Calu3 (cell line): Measurements from ENCODE around the gene KRT6A. TPM values are rescaled to one million over a fixed set of nuclear protein-coding genes. Genes with fewer than 3 reads are reported as not detected.

Experiments used
- BruUV-seq: library from RNA; stranded (reverse); fragments of 400-500 nt; replicated peaks from 2 replicates; lab custom pipeline; 2021; lab: Mats Ljungman, UMichigan
- CTCF ChIA-PET: fragments of 300-600 bp; sonication (Branson Sonifier 250); formaldehyde crosslinking; loops from one replicate; lab custom pipeline; 2022; ENCODE audit warnings: antibody characterized with exemption; lab: Charles Lee
- DNase-seq: peaks from one replicate; pipeline ENCODE4 v3.0.0; 2022
- H3K27ac Mint-ChIP-seq: one replicate; pipeline ENCODE4 v1.8.0; 2022; ENCODE audit warnings: mixed read lengths; ENCODE audit not compliant: unreplicated experiment
- H3K27me3 Mint-ChIP-seq: one replicate; pipeline ENCODE4 v1.8.0; 2022; ENCODE audit warnings: mixed read lengths; ENCODE audit not compliant: unreplicated experiment
- H3K36me3 Mint-ChIP-seq: one replicate; pipeline ENCODE4 v1.8.0; 2022; ENCODE audit warnings: mild to moderate bottlenecking, moderate library complexity, mixed read lengths; ENCODE audit not compliant: insufficient read depth, unreplicated experiment
- H3K4me1 Mint-ChIP-seq: one replicate; pipeline ENCODE4 v1.8.0; 2022; ENCODE audit warnings: mild to moderate bottlenecking, low read depth, mixed read lengths; ENCODE audit not compliant: unreplicated experiment
- H3K4me3 Mint-ChIP-seq: one replicate; pipeline ENCODE4 v1.8.0; 2022; ENCODE audit warnings: mild to moderate bottlenecking, low read depth, moderate library complexity, mixed read lengths; ENCODE audit not compliant: unreplicated experiment
- H3K9me3 Mint-ChIP-seq: one replicate; pipeline ENCODE4 v1.8.0; 2022; ENCODE audit warnings: low read depth, mixed read lengths; ENCODE audit not compliant: unreplicated experiment
- intact Hi-C: fragments of 100-400 bp; cut with micrococcal nuclease; formaldehyde crosslinking; loops from one replicate; pipeline ENCODE4 v1.10.0; 2022; ENCODE audit not compliant: unreplicated experiment
- total RNA-seq: library from RNA; stranded (reverse); gene quantifications from 2 replicates; pipeline ENCODE4 v1.2.3, GENCODE V29; 2022
- TF ChIP-seq, protein P1 (sequence below): fragments of 200-600 bp; IDR thresholded peaks from one replicate; pipeline ENCODE4 v1.8.0; 2022; ENCODE audit warnings: antibody characterized with exemption; ENCODE audit not compliant: unreplicated experiment

Gene KRT6A
- total RNA-seq, 1 experiment from 2014 or later: 0.24 TPM

DNA sequence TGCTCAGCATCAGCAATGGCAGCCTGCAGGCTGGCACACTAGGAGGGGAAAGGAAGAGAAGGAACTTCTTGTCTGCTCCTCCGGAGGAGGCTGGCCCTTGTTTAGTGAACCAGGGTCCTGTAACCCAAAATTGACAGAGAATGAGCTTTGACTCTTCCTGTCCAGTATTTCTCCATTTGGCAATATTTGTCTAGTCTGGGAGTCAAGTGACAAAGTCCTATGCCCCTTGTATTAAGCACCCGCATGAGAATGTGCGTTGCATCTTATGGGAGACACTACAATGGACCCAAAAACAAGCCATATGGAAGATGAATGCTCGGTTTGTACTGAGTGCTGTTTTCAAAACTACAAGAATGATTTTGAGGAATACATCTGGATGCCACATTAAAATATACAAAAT is 23.2 kb downstream of the KRT6A start:
- Mint-ChIP-seq H3K27me3 (peaks cover 48% of the 10 kb centered on the region), H3K36me3 (no peaks in the 10 kb centered on the region), H3K4me3 (no peak overlapping the region), H3K4me1 (no peaks in the 10 kb centered on the region), H3K9me3 (no peaks in the 10 kb centered on the region), H3K27ac (no peak overlapping the region)
- CTCF ChIA-PET: no interaction called here
- TF ChIP-seq, protein P1, sequence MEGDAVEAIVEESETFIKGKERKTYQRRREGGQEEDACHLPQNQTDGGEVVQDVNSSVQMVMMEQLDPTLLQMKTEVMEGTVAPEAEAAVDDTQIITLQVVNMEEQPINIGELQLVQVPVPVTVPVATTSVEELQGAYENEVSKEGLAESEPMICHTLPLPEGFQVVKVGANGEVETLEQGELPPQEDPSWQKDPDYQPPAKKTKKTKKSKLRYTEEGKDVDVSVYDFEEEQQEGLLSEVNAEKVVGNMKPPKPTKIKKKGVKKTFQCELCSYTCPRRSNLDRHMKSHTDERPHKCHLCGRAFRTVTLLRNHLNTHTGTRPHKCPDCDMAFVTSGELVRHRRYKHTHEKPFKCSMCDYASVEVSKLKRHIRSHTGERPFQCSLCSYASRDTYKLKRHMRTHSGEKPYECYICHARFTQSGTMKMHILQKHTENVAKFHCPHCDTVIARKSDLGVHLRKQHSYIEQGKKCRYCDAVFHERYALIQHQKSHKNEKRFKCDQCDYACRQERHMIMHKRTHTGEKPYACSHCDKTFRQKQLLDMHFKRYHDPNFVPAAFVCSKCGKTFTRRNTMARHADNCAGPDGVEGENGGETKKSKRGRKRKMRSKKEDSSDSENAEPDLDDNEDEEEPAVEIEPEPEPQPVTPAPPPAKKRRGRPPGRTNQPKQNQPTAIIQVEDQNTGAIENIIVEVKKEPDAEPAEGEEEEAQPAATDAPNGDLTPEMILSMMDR: no peak
- no peak for DNase-seq
- no TSS peak for BruUV-seq
- intact Hi-C loops: no loop called here

DNA sequence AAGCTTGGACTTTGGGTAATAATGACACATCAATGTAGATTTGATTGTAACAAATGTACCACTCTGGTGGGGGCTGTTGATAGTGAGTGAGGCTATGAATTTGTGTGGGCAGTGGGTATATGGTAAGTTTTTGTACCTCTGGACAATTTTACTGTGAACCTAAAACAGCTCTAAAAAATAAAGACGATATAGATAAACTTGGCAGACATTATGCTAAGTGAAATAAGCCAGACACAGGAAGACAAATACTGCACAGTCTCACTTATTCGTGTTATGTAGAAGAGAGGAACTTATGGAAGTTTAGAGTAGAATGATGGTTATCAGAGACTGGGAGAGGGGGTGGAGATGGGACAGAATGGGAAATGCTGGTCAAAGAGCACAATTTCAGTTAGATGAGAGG is 28.2 kb downstream of the KRT6A start:
- Mint-ChIP-seq H3K36me3 (no peaks in the 10 kb centered on the region), H3K4me3 (no peak overlapping the region), H3K27me3 (peaks cover 47% of the 10 kb centered on the region), H3K9me3 (no peaks in the 10 kb centered on the region), H3K27ac (no peak overlapping the region), H3K4me1 (no peaks in the 10 kb centered on the region)
- no peak for DNase-seq
- BruUV-seq: no TSS peak
- CTCF ChIA-PET: no interaction called here
- intact Hi-C loops: no loop called here
- TF ChIP-seq, protein P1: no peak

DNA sequence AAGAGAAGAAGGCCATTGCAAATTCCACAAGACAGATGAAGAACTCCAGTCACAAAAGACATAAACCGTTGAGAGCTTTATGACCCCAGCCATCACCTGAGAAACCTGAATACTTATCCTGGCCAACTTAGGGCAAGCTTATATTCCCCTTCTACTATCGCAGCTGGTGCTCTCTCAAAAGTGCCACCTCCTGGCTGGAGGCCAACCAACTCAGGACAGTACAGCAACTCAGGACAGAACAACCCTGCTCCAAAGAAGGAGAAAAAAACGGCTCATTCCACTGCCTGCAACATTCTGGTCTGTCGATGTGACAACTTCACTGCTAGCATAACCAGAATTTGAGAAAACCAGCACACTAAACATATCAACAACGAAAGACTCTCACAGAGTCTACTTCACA is 31.4 kb downstream of the KRT6A start:
- no peak overlapping the region for H3K27ac Mint-ChIP-seq
- no TSS peak for BruUV-seq
- CTCF ChIA-PET: interaction anchor here (0.7 kb wide), 2 partner anchors 80 to 110 kb away, joined by 3 read pairs; no protein-coding TSS in a partner anchor
- no peaks in the 10 kb centered on the region for H3K36me3 Mint-ChIP-seq
- peaks cover 29% of the 10 kb centered on the region for H3K27me3 Mint-ChIP-seq
- H3K9me3 Mint-ChIP-seq: no peaks in the 10 kb centered on the region
- TF ChIP-seq, protein P1: no peak
- H3K4me3 Mint-ChIP-seq: no peak overlapping the region
- intact Hi-C loops: no loop called here
- DNase-seq: no peak
- no peaks in the 10 kb centered on the region for H3K4me1 Mint-ChIP-seq

DNA sequence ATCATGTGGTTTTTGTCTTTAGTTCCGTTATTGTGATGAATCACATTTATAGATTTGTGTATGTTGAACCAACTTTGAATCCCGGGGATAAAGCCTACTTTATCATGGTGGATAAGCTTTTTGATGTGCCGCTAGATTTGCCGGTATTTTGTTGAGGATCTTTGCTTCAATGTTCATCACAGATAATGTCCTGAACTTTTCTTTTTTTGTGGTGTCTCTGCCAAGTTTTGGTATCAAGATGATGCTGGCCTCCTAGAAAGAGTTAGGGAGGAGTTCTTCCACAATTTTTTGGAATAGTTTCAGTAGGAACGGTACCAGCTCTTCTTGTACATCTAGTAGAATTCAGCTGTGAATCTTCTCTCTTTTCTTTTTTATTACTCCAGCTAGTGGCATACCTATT is 34.2 kb downstream of the KRT6A start:
- BruUV-seq: no TSS peak
- CTCF ChIA-PET: no interaction called here
- peaks cover 11% of the 10 kb centered on the region for H3K27me3 Mint-ChIP-seq
- no peak overlapping the region for H3K4me3 Mint-ChIP-seq
- no peak overlapping the region for H3K27ac Mint-ChIP-seq
- H3K9me3 Mint-ChIP-seq: no peaks in the 10 kb centered on the region
- DNase-seq: no peak
- H3K4me1 Mint-ChIP-seq: peaks cover 21% of the 10 kb centered on the region
- TF ChIP-seq, protein P1: no peak
- H3K36me3 Mint-ChIP-seq: no peaks in the 10 kb centered on the region
- intact Hi-C loops: no loop called here
